GF-D8 (cell line): ENCODE results near the gene THEMIS.
"Not testable (repeated sequence)": the region's sequence is repeated elsewhere in the genome, so short reads cannot be mapped to it uniquely, and the experiment has no call there.

ENCODE experiments used
- DNase-seq: peaks from one replicate; lab custom pipeline; 2025; lab: John Stamatoyannopoulos, UW

The THEMIS gene

DNA sequence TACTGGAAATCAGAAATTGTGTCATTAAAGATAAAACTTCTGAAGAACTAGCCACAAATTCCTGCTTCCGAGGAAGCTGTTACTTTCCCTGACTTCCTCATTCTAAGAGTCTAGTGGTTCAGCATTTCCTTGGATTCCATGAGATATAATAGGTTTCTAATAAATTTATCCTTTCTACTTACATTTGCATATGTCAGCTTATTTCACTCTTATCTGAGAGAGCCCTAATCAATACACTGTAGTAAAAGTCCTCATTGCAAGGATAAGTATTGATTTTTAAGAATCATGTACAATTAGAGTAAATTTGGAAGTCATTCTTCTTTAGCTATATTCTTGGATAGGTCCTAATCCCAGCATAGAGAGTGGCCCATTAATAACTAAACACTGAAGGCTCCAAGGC is 16.9 kb upstream of the THEMIS start:
- DNase-seq: no peak

DNA sequence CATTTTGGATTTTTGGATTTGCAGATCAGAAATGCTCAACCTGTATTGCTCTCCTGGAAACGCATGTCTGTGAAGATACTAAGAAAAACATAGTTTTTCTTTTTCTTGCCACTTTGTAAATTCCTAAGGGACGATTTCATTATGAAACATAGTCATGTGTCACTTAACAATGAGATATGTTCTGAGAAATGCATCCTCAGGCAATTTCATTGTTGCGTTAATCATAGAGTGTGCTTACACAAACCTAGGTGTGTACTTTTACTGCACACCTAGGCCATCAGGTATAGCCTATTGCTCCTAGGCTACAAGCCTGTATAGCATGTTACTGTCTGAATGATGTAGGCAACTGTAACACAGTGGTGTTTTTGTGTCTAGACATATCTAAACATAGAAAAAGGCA is 13.4 kb upstream of the THEMIS start:
- DNase-seq: no peak

DNA sequence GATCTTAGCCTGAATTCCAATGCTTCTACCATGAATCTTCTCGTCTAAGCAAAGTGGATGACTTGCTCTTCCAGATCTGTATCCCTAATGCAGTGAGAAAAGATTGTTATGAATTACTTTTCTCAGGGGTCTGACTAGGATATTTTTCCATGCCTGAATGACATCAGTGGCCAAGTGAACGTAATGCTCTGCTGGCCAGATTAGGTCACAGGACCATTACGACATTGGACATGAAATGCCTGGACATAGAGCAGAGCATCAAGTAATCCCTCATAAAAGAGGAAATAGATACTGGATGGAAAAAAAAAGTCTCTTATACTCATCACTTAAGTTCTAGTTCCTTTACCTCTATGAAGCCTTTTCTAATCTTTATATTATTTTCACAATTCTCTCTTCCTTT is 12.1 kb upstream of the THEMIS start:
- no peak for DNase-seq

DNA sequence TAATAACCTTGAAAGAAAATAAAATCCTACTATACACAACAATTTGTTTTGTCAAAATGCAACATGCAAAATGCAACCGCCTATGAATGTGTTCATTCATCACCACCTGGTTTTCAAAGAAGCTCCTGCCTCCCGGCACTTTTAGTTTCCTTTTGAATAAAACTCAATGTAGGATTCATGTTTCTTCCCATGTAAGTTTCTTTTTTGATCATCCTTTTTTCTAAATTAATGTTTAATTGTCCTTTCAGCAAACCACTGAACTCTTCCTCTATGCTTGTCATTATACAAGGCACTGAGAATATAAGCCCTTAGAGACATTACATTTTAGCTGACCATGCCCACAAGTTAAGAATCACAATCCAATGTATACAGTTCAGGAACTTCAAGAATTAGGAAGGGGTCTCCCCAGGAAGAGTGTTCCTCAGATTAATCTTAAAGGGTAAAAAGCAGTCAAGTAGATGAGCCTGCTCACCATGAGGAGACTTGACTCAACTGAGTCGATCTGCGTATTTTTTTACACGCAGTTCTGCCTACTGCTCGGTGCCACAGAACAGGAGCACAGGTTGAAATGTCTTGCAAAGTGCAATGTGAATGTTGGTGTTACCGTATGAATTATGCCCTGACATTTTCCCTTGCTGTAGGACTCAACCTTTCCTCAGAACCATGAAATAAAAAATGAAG is 7.2 kb upstream of the THEMIS start:
- no peak for DNase-seq

DNA sequence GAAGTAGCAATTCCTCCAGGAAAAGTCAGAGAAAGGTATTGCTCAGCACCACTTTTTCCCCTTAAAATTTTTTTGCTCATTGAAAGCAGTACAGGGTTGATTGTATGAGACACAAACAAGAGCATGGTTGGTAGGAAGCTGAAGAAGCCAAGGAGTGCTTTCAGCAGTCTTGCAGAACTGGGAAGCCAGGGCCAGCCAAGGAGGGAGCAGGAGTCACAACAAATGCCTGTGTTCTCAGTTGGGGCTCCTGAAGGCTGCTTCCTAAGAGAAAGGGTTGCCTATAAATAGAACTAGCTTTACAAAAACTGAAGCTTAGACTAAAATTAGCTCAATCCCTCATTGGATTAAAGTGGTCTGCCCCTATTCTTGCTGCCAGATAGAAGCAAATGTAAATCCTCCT is 3.3 kb upstream of the THEMIS start:
- DNase-seq: no peak

DNA sequence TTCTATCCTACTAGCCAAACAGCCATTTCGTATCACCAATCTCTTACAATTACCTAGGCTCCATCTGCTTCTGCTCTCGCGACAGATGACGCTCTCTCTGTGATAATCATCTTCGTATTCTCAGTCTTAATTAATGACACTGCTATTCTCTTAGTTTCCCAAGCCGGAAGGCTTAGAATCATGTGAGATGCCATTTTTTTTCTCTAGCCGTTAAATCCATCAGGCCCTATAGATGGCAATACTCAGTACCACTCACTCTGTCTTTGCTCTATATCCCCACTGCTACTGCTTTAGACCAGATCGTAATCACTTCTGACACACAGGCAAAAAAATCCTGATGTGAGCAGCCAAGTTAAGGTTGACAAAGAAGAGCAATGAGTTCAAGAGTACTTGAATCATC is 2.1 kb upstream of the THEMIS start:
- no peak for DNase-seq

DNA sequence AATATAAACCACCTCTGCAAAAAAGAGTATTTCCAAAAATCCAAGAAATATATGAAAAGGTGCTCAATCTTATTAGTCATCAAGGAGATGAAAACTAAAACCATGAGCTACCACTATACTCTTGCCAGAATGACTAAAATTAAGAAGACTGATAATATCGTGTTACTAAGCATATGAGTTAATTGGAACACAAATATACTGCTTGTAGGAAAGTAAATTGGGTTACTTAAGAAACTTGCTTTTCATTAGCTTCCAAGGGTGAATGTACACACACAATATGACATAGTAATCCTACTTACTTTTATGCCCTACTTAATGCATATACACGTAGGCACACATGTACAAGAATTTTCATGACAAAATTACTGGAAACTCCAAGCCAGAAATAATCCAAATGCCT is 3.4 kb downstream of the THEMIS start:
- no peak for DNase-seq

DNA sequence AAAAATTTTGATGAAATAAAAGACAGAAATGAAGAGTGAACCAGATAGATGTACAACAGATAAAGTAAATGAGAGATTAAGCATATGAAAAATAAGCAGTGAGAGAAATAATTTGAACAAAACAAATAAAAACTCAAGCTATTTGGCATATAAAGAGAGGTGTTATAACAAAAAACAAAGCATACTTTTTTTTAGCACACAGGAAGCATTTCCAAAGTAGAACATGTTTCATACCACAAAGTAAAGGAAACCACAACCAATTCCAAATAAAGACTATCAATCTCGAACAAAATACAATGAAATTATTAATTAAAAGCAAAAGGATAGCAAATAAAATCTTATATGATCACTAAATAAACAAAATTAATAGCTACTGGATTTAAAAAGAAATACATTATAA is 6.8 kb downstream of the THEMIS start:
- DNase-seq: no peak

DNA sequence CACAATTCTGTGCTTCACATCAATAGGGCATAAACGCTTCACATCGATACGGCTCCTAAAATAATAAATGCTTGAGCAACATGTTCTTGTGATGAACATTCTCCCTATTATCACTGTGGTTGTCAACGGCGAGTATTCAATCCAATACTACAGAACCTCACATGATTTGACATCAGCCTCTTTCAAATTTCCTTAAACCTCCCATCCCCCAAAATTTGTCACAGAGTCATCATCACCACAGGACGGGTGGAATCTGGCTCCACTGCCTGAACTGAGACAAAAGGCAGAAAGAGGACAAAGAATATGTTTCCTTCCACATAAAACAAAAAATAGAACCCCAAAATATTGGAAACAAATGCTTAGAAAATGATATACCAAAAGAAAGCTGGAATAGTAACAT is 7.3 kb downstream of the THEMIS start:
- DNase-seq: no peak

DNA sequence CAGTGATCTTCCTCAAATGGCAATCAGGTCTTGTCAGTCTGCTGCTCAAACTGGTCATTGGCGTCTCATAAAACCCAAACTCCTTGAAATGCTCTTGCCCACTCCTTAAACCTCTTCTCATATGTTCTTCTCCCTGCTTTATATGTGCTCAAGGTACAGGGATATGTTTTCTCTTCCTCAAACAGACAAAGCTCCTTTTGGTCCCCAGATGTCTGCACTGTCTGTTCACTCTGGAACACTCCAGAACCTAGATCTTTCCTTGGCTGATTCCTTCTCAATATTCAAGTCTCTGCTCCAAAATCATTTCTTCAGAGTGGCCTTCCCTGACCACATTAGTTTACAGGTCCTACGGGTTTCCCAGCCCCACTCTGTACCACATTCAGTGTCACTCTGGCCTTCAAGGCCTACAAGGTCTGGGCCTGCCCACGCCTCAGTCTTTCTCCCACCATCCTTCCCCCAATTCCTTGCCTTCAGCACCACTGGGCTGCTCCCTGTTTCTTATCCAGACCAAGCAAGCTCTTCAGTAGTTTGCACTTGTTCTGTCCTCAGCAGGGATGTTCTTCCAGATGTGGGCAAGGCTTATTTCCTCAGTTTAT is 9.0 kb downstream of the THEMIS start:
- no peak for DNase-seq

DNA sequence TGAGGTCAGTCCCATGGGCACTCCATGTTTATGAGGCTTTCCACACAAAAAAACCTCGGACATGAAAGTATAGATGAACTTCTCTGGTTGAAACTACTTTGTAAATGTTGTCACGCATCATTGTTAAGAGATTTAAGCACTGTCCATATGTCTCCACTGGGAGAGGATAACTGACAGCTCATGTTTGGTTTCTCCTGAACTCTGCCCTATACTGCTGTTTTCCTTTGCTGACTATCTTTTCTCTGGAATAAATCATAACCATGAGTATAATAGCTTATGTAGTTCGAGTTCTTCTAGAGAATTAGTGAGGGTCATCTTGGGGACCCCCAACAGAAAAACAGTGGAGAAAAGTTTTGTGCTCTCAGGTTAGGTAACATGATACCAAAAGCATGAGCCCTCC is 14.3 kb downstream of the THEMIS start:
- DNase-seq: no peak

DNA sequence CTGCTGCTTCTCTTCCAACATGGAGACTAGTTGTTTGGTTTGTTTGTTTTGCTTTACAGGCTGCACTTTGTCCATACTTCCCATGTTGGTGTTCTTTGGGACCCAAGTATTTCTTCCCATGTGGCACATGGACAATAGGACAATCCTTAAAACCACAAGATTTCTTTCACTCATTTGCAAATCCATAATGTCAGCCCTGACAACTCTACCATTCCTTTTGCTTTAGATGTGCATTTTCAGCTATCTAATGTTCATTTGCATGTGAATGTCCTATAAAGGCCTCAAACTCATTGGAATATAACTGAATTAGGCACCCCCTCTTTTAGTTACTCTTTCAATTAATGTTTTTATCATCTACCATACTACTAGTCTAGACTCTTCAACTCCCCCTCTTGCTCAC is 16.7 kb downstream of the THEMIS start:
- DNase-seq: no peak

DNA sequence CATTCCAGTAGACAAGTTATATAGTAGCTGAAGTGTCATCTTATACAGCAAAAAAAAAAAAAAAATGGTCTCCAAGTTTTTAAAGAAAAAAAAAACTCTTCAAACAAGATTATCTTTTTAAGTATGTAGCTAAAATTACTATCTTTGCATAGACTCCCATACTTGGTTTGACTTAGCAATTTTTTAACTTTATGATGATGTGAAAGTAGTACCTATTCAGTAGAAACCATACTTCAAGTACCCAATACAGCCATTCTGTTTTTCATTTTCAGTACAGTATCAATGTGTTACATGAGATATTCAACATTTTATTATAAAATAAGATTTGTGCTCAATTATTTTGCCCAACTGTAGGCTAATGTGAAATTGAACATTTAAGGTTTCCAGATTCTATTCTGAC is 18.9 kb downstream of the THEMIS start:
- not testable (repeated sequence) for DNase-seq

DNA sequence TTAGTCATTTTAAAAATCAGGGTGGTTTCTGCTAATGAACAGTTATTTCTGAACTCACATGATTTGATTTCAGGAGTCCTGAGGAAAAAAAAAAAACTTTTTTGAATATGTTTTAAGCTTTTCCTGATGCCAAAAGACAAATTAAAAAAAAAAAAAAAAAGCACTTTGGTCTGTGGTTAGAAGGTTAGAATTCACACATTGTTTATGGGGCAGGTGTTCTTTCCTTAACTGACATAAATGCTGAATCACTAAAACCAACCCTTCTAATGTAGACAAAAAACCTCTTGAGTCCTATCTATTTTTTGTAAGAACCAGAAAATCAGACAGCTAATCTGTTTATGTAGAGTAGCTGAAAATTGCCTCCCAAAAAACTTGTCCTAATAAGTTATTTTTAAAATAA is 20.4 kb downstream of the THEMIS start:
- DNase-seq: no peak

DNA sequence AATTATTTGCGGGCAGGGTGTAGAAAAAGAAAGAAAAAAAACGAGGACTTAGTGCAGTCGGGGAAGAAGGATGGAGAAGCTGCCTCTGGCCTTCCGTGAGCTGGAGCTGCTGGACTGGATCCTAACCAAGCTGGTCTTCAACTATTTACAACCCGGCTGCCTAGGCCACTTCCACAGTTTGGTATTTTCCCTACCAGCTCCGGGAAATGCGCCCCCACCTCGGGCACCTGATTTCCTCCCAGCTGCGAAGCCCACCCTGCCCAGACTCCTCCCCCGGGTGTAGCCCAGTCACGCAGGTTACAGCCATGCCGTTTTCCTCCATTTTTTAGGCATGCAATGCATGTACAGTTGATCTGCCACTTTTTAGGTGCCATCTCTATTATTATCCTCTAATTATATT is 21.2 kb downstream of the THEMIS start:
- DNase-seq: no peak

DNA sequence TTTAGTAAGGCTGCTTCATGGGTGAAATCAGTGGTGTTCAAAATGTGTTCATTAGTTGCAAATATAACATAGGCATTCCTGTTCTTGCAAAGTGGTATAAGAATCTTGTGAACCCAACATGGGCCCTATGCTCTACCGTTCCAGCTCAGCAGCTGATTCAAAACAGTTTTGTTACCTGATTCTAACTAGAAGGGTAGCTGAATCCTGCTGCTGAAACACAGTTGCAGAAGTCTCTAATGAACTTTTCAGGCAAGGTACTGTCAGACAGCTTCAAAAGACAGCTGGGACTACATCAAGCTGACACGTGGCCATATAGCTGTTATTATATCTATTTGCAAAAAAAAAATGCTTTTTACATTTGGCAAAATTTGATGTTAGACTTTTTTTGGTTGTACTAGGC is 22.7 kb downstream of the THEMIS start:
- no peak for DNase-seq

DNA sequence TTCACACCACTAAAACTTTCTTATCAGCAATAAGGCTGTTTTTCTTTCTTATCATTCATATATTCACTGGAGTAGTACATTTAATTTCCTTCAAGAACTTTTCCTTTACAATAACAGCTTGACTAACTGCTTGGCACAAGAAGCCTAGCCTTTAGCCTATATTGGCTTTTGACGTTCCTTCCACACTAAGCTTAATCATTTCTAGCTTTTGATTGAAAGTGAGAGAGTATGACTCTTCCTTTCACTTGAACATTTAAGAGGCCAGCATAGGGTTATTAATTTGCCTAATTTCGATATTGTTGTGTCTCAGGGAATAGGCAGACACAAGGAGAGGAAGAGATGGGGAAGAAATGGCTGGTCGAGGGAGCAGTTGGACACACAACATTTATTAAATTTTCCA is 23.6 kb downstream of the THEMIS start:
- DNase-seq: no peak

DNA sequence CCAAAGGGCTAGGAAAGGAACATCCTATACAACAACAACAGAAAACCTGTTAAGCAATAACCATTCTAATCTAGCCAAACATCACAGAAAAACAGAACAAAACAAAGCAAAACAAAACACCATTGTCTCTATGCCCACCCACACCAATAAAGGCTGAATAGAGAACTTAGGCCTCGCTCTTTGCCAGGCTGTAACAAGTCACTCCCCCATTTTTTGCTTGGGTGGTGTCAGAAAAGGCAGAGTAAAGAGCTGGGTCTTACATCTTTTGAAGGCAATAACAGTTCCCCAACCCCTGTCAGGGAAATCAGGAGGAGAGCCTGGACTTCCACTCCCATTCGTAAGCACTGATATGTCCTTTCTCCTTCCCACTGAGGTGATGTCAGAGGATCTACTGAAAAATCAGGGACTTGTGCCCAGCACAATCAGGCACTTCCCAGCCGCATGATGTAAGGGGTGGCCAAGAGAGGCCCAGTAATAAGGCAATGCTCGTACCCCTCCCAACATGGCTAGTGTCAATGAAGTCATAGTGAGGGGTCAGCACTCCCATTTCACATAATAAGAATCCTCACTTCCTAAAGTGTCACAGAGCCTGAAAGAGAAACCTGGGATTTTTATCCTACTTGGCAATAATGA is 31.0 kb downstream of the THEMIS start:
- no peak for DNase-seq

DNA sequence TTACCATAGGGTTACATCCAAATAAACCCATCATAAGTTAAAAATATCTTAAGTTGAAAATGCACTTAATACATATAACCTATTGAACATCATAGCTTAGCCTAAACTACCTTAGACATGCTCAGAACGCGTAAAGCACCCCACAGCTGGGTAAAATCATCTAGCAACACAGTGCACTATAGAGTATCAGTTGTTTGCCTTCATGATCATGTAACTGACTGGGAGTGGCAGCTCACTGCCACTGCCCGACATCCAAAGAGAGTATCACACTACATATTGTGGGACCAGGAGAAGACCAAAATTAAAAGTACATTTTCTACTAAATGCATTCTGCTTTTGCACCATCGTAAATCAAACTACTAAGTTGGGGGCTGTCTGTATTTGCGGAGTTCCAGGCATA is 31.7 kb downstream of the THEMIS start:
- no peak for DNase-seq

DNA sequence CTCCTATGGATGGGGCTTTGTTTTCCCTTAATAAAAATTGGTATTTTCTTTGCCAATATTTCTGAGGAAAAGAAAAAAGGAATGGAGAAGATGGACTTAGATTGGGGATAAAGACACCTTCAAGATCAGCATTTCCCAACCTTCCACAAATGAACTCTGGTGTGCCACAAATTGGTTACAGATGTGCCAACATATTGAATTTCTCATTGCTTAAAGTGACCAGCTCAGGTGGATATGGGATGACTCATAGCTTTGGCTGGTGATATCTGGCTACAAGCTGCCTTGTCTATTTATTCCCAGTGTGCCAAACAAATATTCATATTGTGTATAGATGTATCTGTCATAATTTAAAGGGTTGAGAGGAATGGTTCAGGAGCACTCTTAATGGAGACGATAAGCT is 32.5 kb downstream of the THEMIS start:
- no peak for DNase-seq

DNA sequence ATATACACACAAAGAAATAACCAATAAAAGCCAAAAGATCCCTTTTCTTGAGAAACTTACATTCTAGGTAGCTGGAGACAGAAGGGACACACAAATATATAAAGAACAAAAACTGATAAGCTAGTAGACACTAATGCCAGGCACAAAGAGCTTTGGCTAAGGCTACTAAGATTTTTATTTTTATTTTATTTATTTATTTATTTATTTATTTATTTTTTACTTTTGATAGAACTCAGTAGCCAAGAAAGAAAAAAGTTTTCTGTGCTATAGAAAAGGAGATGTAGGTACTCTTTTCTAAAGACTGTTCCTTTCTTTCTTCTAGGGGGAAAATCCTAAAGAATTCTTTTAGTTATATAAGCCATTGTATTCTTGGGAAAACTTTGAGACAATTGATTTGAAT is 34.1 kb downstream of the THEMIS start:
- no peak for DNase-seq

DNA sequence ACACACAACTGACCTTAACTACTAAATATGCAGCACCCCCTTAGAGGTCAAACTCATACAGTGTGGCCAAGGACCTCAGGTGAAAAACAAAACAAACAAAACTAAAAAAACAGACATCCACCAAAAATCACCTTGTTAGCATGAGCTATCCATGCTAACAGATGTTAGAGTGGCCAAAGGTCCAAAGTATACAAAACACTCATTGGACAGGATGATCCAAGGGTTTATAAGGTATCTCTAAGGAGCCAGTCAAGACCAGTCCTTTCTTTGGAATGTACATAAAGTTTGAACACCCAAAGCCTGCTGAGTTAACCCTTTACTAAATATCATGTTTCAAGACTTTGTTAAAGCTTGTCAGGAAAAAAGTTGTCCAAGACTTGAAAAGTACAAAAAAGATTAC is 35.8 kb downstream of the THEMIS start:
- no peak for DNase-seq

DNA sequence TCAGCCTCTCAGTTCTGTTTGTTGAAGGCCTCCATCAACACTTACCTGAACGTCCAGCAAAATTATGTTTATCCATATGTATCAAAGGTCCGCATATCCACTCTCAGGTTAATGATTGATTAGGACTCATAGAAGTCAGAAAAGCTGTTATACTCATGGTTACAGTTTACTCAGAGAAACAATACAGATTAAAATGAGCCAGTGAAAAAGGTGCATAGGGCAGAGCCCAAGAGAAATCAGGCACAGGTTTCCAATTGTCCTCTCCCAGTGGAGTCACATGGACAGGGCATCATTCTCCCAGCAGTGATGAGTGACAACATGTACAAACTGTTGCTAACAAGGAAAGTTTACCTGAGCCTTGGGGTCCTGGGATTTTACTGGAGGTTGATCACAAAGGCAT is 36.2 kb downstream of the THEMIS start:
- DNase-seq: no peak

DNA sequence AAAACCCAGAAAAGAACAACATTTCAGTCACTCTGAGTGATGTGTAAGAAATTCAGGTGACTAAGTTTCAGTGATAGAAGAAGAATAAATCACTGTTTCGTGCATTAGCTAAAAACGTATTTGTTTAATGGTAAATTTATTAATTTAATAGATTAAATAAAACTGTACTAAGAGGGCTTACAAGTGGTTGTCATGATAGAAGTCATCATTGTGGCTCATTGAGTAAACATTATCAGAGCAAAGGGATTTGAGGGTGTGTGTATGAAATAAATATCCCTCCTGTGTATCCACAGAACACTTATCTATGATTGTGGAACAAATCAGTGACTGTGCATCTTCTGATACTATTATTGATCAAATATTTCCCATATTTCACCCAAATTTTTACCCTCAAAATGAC is 40.1 kb downstream of the THEMIS start:
- DNase-seq: no peak
